GM23248 (cell line): Measurements from ENCODE around the gene TMC1.

Experiments
- EZH2 ChIP-seq: fragments of 200-600 bp; sonication (generic); IDR thresholded peaks from 2 replicates; pipeline ENCODE4 v1.6.1; 2018; ENCODE audit warnings: antibody characterized with exemption, mild to moderate bottlenecking; ENCODE audit not compliant: insufficient read depth, poor library complexity, severe bottlenecking
- EZH2phosphoT487 ChIP-seq: fragments of 200-600 bp; sonication (generic); IDR thresholded peaks from 2 replicates; pipeline ENCODE4 v1.6.1; 2018; ENCODE audit warnings: antibody characterized with exemption, moderate library complexity, mild to moderate bottlenecking, low read depth; ENCODE audit not compliant: insufficient read depth

DNA sequence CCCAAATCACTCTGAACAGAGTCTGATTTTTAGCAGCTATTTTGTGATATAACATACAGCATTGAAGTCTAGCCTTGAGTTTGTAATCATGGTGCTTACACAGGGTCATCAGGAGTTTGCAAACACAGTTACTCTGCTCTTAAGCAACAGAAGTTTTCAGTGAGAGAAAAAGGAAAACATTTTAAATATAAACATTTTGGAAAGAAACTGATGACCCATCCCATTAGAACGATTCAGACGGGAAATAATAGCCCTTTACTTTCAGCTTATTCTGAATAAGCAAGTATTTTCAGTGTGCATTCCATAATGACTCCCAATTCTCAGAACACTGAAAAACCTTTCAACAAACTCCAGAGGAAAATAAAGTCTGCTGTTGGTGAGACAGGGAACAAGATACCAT is 46.7 kb upstream of the TMC1 start:
- TF ChIP-seq EZH2: no peak
- no peak for TF ChIP-seq EZH2phosphoT487
